Activated T-helper 9 cell treated with anti-CD3 and anti-CD28 coated beads, Interleukin-2, amount 50 U/mL, for 16 hours (primary cell): ENCODE measurements around the gene NLGN4Y.

Source experiments
- DNase-seq: peaks from one replicate; pipeline ENCODE4 v3.0.0-alpha.2; 2020; ENCODE audit warnings: low read depth

The NLGN4Y gene

DNA sequence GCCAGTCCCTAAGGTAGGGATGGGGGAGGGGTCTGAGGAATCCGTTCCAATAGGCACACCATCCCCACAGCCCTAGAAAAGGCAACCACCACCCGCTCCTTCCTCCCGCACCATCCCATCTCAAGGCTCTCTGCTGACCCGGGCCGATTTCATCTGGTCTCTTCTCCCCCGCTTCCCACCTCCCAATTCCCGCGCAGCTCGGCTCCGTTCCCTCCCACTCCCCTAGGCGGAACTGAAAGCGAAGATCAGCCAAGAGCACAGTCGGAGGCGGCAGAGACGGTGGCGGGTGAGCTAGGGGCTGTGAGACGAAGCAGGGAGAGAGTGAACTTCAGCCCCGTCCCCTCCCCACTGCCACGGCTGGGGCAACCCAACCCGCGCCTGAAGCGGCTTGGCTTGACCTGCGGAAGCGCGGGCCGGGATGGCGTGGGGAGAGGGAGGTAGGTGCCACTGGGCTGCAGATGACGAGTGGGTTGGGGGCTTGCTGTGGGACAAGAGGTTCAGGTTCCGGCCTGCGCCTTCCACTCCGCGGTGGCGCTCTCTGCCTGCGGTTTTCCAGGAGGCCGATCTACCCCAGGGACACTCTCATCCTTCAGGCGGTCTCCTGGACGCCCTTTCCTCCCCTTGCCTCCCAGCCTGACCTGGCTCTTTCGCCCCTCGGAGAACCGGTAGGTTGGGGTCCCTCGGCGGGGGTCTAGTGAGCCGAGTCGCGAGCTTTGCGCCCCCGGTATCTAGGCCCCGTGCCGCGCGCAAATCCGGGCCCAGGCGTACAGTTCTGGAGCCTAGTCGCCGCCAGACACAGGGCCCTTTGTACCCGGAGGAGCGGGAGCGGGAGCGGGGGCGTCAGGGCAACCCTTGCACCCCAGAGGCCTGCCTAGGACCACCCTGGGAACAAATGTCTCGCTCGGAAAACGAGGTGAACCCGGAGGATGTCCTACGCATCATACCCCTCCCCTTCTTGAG lies at the start of gene NLGN4Y:
Gene NLGN4Y, plus strand, starts transcription at position 258 of the 960 bp plus-strand sequence. CDS start 97,591 bp downstream, outside the sequence.
- DNase-seq, result no peak

DNA sequence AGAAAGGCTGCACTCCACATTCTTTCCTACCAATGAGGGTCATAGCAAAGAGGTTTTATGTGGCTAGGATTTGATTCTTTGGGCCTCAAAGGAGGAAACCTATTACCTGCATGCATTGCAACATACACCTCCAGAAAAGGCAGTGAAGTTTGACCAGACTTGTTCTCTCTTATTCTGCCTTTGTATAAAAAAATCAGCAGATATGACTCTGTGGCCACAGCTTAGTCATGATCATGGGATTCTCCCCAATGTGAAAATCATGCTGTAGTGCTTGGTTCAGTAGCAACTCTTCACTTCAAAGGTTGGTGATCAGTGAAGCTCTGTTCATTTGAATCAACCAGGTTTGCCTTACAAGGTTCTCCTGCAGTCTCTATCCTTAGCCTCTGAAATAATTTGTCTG lies 38.4 kb upstream of the NLGN4Y start:
- DNase-seq, result no peak

DNA sequence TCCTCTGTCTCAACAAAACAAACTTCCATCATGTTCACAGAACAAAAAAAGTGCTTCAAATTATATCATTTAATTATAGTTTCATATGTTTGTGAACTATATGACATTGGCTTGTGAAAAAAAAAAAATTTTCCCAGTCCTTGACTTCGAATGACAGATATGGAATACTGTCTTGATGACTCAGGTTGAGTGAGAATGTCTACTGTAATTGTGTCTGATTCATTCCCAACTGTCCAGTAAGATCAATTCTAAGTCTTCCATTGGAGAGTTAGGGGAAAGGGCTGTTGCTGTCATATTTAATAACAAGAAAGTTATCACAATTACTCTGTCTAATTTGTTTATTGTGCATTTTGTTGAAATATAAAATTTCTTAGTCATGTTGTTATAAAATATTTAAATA lies 34.1 kb upstream of the NLGN4Y start:
- no peak for DNase-seq

DNA sequence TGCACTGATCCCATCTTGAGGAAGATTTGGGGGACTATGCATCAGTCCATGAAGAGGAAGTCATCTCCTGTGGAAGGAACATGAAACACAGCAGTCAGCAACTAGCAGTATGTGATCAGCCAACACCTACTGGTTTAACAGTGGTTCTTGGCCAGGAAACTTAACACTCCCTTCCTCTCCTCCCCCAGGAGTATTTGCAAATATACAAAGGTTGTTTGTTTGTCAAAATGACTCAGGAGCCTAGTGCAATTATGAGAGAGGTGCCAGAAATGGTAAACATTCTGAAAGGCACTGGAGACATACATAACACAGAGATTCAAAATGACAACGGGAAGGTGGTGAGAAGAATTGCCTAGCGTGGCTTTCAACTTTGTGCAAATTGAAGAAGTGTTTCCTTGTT lies 26.3 kb upstream of the NLGN4Y start:
- no peak for DNase-seq

DNA sequence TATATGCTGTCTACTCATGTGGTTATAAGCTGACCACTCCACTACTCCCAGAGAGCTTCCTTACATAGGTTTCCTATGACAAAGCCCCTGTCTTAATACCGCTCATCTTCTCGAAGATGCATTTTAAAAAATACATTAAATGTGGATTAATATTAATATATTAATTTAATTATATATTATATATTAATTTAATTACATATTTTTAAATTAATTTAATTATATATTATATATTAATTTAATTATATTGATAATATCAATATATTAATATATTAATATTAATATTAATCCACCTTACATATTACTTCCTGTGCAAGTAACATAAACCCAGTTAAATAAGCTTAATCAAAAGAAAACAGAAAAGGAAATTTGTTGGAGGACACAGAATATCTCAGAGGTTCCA lies 19.7 kb upstream of the NLGN4Y start:
- DNase-seq, result no peak

DNA sequence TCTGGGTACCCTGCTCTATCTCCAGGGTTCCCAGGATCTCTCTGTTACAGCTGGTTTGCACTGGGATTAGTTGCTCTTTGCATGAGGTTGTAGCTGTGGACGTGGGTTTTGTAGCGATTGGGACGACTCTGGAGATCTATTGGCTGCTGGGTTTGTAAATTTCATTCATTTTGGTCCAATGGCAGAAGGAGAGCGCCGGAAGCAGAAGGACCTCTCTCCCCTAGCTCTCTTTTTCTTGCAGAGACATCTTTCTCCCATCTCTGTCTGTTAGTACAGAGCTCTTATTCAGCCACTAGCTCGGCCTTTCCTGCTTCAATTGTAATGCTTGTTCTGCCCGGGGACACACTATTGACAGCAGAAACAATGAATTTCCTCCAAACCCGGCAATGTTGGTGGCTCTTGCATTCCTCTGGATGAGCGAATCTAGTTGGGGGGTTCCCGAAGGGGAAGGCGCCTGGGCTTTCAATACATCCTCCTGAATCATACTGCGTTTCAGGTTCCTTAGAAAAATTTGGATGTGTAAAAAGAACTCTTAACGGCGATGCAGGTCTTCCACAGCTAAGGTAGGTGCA lies 1.9 kb upstream of the NLGN4Y start:
- no peak for DNase-seq

DNA sequence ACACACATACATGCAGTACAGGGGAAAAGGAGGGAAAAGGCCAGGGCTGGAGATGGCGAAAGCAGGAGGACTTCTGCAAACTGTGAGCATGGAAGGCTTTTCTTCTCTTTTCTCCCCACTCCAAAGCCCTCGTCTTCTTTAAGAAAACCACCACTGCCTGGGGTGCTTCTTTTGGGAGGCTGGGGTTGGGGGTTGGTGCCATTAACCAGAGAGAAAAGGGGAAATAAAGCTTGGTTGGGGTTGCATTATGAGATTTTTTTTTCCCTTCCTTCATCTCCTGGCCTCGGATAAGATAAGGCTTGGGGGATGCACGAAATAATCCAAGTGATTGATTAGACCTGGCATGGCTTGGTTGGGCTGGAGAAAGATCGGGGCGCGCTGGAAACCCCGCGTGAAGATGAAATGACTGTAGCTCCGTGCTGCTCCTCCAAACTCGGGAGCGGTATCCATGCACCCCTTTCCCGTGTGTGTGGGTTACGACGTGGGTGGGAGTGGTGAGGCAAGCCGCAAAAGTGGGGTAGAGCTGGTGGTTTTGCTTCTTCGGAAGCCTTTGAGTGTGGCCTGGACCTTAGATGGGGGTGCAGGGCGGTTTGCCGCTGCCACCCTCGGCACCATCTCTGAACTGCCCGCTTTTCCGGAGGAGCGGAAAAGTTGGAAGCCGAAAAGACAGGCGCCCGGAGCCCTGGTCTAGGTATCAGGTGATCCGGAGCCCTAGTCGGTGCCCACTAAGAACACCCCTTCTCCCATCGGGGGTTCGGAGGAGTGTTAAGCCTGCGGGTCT lies 648 bp upstream of the NLGN4Y start:
- no peak for DNase-seq

DNA sequence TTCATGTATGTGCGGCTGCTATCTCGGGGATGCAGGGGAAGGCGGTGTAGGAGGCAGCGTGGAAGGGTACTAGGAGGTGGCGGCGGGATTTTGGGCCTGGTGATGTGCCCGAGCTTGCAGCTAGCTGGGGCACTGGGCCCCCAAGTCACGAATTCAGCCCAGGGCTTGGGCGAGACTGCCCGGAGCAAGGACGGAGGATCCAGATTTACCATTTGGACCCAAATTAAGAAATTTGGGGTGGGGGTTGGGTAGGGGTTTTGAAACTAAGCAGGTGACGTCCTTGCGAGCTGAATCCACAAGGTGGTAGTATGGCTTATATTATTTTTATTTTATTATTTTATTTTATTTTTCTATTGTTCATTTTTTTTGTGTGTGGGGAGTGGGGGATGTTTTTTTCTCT lies 986 bp downstream of the NLGN4Y start:
- no peak for DNase-seq

DNA sequence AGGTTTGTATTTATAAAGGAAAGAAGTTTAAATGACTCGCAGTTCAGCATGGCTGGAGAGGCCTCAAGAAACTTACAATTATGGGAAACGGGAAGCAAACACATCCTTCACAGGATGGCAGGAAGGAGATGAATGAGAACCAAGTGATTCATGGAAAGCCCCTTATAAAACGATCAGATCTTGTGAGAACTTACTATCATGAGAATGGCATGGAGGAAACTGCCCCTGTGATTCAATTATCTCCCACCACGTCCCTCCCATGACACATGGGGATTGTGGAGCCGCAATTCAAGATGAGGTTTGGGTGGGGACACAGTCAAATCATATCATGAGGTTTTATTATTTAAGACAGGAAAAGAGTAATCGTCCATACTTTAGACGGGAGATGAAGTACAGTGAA lies 4.0 kb downstream of the NLGN4Y start:
- DNase-seq, result no peak

DNA sequence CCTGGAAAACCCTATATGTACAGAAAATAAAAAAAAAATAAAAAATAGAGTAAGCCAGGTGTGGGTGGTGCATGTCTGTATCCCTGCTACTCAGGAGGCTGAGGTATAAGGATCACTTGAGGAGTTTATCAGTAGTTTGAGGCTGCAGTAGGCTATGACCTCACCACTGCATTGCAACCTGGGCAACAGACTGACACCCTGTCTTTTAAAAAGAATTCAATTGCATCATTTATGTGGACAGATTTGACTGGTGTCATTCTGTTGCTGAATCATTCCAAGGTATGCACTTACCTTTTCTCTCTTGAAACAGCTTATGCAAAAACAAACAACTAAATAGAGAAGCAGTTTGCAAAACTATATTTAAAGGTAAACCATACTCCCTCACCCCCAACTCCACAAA lies 12.4 kb downstream of the NLGN4Y start:
- DNase-seq, result no peak

DNA sequence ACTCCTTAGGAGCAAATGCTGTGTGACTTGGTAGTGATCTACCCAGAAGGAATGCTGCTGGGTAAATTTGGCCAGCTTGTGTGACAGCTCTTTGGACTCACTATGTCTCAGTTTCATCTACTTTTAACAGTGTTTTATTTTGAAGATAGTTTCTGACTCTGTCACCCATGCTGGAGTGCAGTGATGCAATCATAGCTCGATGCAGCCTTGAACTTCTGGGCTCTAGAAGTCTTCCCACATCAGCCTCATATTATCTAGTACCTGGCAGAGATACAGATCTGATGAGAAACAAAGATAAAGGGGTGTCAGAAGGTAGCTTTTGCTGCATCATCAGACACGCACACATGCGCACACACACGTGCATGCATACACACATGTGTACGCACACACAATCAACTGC lies 19.2 kb downstream of the NLGN4Y start:
- no peak for DNase-seq

DNA sequence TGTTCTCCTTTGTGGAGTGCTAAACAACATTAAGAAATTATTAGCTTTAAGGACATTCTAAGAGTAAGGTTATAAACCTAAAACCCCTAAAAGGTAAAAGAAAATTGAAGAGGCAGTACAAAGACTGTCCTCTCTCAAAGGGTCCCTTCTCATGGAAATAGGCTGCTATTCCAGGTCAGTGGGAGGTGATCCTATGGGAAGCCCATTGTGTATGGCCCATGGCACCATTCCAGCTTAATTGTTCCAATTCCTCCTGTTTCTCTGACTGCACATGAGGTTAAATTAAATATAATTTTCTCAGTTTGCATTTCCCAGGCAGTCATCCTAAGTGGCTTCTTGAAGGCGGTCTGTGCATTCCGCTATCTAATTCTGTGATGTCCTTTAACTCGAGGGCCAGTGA lies 57.0 kb downstream of the NLGN4Y start:
- DNase-seq, result no peak

DNA sequence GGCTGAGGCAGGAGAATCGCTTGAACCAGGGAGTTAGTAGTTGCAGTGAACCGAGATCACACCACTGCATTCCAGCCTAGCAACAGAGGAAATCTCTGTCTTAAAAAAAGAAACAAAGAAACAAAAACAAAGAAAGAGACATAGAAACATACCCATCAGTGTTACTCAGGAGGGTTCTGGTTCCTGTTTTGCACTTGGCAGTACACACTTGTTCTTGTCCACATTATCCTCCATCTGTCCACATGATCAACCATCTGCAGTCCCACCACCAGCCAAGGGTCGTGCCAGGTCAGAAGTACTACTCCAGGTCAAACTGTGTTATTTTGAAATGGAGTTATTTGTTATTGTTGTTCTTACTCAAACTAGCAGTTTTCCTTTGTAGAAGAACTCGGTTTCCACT lies 62.4 kb downstream of the NLGN4Y start:
- DNase-seq, result no peak

DNA sequence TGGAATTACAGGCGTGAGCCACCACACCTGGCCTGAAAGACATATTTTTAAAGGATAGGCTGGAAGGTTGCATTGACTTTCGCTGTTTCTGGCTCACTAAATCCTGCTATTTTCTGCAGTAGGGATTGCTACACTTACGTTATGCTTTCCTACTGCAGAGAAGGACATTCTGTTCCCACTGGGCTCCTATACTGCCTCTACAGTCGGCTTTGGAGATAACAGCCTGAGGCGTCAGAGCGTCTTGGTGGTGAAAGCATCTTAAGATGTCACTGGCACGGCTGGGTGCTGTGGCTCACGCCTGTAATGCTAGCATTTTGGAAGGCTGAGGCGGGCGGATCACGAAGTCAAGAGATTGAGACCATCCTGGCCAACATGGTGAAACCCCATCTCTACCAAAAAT lies 77.0 kb downstream of the NLGN4Y start:
- DNase-seq, result no peak

DNA sequence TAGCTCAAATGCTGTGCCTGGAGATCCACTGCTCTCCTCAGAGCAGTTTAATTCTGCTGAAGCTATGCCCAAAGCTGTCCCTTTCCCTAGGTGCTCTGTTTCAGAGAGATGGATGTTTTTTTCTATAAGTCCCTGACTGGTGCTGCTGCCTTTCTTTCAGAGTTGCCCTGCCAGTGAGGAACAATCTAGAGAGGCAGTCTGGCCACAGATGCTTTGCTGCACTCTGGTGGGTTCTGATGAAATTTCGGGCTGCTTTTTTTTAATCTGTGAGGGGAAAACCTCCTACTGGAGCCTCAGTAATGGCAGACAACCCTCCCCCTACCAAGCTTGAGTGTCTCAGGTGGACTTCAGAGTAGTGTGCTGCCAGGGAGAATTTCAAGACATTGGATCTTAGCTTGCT lies 93.3 kb downstream of the NLGN4Y start:
- DNase-seq, result no peak

DNA sequence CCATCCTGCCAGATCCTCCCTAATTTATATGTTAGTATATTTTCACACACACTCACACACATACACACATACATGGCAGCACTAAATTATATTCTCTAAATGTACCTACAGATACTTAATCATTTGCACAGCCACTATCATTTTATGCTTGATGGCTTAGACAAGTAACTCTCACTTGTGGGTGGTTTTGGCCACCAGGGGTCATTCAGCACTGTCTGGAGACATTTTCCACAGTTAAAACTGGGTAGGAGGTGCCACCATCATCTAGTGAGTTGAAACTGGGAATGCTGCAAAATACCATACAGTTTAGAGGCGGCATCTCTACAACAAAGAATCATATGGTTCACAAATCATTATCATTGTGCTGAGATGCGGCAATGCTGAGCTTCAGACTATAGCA lies 94.2 kb downstream of the NLGN4Y start:
- DNase-seq, result no peak

DNA sequence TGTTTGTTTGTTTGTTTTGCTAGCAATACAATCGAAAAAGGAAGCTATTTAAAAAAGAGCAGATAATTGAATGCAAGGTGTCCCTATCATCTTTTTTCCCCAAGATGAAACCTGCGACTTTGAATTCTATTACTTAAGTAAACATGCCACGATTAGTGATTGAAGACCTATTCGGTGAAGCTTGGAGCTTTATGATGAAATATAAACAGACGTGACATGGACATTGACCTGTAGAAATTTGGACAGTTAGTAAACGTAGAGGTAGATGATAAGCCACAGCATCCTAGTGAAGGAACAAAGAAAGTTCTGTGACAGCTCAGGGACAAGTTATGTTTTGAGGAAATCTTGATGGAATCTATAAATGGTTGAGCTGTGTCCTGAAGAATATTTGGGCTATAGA lies 103.9 kb downstream of the NLGN4Y start:
- no peak for DNase-seq

DNA sequence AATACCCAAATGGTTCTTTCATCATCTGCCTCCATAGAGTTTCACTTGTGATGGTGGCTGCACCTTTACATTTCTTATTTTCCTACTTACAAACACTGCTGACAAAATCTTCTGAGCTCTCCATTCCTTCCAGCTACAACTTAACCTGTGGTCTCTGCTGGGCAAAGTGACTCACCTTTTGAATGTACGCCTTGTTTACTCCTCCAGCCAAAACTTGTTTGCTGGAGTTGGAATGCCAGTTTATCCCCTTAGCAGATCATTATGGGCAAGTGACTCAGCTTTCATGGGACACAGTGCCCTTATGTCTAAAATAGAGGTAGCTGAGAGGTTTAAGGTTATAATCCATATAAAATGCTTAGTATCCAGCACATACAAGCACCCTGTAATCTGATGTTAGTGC lies 107.3 kb downstream of the NLGN4Y start:
- DNase-seq, result no peak

DNA sequence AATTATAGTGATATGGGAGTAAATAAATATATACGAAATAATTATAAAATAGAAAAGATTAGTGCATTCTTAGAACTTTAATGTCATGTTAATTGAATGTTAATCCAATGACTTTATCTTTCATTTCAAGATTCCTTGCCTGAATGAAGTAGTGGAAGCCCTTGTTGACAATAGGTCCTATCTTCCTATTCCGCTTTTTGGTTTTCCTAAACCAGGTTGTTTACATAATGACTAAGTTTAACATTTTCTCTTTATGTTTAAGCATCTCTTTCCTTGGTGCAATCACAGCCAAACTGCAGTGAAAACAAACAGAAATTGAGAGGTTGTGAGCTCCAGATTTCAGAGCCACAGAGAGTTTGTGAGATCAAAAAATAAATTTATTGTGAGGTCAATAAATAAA lies 109.4 kb downstream of the NLGN4Y start:
- no peak for DNase-seq

DNA sequence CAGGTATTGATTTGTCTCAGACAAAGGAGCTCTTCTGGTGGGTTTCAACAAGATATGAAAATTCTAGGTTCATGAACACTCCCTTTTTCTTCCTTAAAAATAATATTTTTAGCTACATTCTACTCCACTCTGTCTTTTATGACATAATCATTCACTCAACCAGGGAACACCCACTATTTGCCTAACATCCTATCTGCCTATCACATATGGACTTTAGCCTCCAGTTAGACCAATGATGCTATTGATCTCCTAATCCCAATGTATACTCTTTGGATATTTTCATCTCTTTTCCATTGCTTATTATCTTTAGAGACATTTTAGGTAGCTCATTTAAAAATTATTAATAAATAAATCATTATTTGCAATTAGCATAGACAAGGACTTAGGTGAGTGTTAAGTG lies 110.6 kb downstream of the NLGN4Y start:
- no peak for DNase-seq

DNA sequence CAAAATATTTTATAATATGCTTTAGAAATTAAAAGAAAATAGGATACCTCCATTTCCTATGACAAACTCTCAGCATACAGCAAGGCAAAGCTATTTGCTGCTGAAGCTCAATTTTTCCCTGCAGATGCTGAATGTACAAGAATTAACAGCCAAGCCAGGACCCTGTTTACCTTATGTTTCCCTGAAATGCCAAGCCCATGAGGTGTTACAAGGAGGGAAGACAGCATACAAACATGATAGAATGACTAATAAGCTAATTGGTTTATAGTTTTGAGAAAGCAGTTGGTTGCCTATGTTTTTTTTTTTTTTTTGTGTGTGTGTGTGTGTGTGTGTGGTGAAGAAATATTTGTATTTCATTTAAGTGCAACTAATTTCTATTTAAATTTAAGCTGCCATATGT lies 113.2 kb downstream of the NLGN4Y start:
- DNase-seq, result no peak

DNA sequence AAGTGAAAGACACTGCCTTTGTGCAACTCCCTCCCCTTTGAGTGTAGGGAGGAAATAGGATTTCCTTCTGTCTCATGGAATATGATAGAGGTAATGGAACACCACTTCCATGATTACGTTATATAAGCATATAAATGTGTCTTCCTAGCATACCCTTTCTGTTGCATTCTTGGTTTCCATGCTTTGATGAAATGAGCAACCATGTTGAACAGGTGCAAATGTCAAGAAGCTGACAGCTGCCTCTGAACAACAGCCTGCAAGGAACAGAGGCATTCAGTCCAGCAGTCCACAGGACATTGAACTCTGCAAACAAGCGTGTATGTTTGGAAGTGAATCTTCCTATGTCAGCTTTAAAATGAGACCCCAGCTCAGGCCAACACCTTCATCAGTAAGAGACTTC lies 117.5 kb downstream of the NLGN4Y start:
- DNase-seq, result no peak
